Skeletal muscle tissue (tissue), 4 donors: ENCODE measurements around the gene KIF20A. TPM values are rescaled to one million over a fixed set of nuclear protein-coding genes. Genes with fewer than 3 reads are reported as not detected.
"Not testable (repeated sequence)": the region's sequence is repeated elsewhere in the genome, so short reads cannot be mapped to it uniquely, and the experiment has no call there.

Source experiments
- H3K27ac ChIP-seq: one replicate; pipeline ENCODE4 v1.7.0; 2013; ENCODE audit warnings: mild to moderate bottlenecking, low read depth, low read length, inconsistent platforms
- H3K27me3 ChIP-seq, 3 donors: one replicate each; pipeline ENCODE4 v1.7.0; 2013; ENCODE audit warnings: low read length in 3 of 3; ENCODE audit not compliant: control insufficient read depth in 3 of 3, insufficient read depth in 3 of 3
- H3K36me3 ChIP-seq, 3 donors: one replicate each; pipeline ENCODE4 v1.7.0; 2013; ENCODE audit warnings: low read length in 3 of 3; ENCODE audit not compliant: control insufficient read depth in 3 of 3, insufficient read depth in 3 of 3
- H3K4me1 ChIP-seq, 3 donors: one replicate each; pipeline ENCODE4 v1.7.0; 2013; ENCODE audit warnings: low read length in 3 of 3, mild to moderate bottlenecking in 3 of 3; ENCODE audit not compliant: control insufficient read depth in 3 of 3, insufficient read depth in 3 of 3
- H3K4me3 ChIP-seq, 3 donors: one replicate each; pipeline ENCODE4 v1.7.0; 2013; ENCODE audit warnings: low read length in 3 of 3
- H3K9ac ChIP-seq, 3 donors: one replicate each; pipeline ENCODE4 v1.7.0; 2013; ENCODE audit warnings: low read length in 3 of 3, mild to moderate bottlenecking in 3 of 3, moderate library complexity in 2 of 3, low read depth in 1 of 3
- H3K9me3 ChIP-seq, 3 donors: one replicate each; pipeline ENCODE4 v1.7.0; 2013; ENCODE audit warnings: low read length in 3 of 3; ENCODE audit not compliant: control insufficient read depth in 3 of 3
- total RNA-seq: library from RNA; depleted of rRNA; stranded (reverse); fragments of >200 nt; gene quantifications from one replicate; pipeline ENCODE4 v1.2.3, GENCODE V29; 2014
- donor health status: Osteomylitis.

Gene KIF20A
- 8.9 TPM for total RNA-seq

DNA sequence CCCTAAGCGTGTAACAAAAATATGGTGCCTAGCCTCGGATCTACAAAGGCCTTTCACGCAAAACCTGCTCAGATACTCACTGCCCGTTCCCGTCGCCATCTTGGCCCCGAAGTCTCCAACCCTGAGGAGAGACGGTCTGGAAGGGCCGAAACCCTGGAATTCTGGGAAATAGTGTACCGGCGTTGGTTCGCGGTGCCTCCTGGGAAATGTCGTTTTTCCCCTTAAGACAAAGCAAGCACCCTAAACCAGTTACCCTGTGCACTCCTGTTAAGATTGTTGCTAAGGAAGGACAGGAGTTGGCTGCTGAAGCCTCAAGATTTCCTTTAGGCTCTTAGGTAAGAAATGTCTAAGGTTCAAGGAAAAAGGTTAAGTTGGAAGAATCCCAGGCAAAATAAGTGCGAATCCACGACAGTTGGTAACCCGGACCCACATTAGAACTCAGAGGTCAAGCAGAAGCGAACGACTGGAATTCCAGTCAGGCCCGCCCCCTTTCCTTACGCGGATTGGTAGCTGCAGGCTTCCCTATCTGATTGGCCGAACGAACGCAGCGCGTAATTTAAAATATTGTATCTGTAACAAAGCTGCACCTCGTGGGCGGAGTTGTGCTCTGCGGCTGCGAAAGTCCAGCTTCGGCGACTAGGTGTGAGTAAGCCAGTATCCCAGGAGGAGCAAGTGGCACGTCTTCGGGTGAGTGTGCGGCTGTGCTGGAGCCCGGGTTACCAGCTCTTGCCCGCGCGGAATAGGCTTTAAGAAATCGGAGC lies at the start of gene KIF20A, which contains the start of gene BRD8:
KIF20A (plus strand) TSS at position 597 of the 761 bp plus-strand sequence. CDS start 569 bp downstream, outside the sequence.
BRD8 (minus strand) TSS at position 115 of the 761 bp plus-strand sequence; CDS start at position 99, 16 bp downstream.
- Histone ChIP-seq H3K9me3 (no peaks in the 10 kb centered on the region), H3K4me3 (peak within 1 kb of the TSS; percentile 90 to 100 (median 91)), H3K4me1 (peaks cover 13 to 19% (median 14%) of the 10 kb centered on the region in 3 donors), H3K36me3 (peaks cover 10 to 25% (median 15%) of the 10 kb centered on the region in 3 donors), H3K27me3 (no peaks in the 10 kb centered on the region), H3K27ac (peak within 1 kb of the TSS; percentile 87), H3K9ac (peak within 1 kb of the TSS; percentile 86 to 96 (median 93))

DNA sequence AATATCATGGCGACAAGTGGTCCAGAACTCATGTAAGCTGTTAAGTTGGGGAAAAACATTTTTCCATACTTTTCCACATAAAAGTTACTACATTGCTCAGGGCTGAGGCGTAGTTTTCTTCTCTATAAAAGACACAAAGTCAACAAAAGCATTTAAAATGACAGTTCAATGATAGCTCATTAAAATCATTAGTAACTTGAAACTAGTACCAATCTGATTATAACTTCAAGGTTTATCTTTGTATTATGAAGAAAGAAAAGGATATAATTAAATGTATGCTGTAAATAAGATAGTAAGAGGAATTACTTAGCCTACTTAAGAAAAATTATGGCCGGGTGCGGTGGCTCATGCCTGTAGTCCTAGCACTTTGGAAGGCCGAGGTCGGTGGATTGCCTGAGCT lies 49.6 kb upstream of the KIF20A start:
- no peak overlapping the region for H3K9ac ChIP-seq
- H3K4me1 ChIP-seq: no peaks in the 10 kb centered on the region
- H3K4me3 ChIP-seq: no peak overlapping the region
- no peak overlapping the region for H3K27ac ChIP-seq
- H3K9me3 ChIP-seq: no peaks in the 10 kb centered on the region
- no peaks in the 10 kb centered on the region for H3K36me3 ChIP-seq
- no peaks in the 10 kb centered on the region for H3K27me3 ChIP-seq

DNA sequence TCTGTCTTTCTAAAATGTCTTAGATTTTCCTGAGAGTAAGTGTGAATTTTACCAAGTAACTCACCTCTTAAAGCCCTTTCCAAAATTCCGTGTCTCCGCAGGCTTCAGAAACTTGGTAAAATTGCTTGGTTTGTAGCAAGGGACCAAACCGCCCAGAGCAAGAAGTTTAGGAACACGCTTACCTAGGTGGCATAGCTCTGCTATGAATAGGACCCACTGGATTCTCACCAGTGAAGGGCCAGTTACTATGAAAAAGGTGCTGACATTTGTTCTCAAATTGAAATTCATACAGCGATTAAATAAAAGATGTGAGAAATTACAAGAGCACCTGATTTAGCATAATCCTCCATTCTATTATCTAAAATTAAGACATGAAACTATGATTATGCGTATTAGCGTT lies 46.4 kb upstream of the KIF20A start:
- Histone ChIP-seq H3K9ac (no peak overlapping the region), H3K36me3 (no peaks in the 10 kb centered on the region), H3K4me3 (no peak overlapping the region), H3K9me3 (no peaks in the 10 kb centered on the region), H3K27me3 (no peaks in the 10 kb centered on the region), H3K4me1 (no peaks in the 10 kb centered on the region), H3K27ac (no peak overlapping the region)

DNA sequence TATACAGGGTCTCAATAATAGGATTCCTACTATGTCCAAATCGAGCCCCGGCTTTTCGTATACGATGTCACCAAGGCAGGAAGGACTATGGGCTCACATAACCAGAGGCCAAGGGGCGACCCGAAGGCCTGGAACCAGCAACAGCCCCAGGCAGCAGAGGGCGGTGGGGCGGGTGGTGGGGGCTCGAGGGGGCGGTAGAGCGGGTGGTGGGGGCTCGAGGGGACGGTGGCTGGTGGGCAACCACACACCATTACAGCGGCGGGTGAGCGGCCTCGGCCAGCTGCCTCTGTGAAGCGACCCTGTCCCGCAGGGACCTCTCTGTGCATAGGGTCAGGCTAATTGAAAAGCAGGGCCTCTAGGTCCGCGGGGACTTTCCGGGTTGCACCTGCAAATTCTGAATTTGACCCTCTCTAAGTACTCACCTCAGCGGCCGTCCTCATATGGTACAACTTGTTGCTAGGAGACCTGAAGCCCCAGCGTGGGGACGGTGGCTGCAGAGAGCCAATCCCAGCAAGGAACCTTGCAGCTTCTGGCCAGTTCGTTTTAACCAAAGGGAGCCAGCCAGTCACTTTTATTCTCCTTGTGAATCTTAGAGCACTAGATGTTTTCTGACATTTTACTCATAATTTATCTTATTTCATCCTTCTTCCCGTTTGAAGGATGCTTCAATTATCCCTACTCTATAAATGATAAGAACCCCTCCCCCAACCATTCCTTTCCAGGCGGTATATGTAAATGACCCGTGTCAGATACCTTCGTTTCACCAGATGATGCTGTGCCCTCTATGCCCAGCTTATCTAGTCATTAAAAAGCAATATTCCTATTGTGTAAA lies 39.7 kb upstream of the KIF20A start, which contains the start of gene NME5:
NME5 (minus strand) TSS at position 480 of the 832 bp plus-strand sequence. CDS start 648 bp downstream, outside the sequence.
- no peaks in the 10 kb centered on the region for H3K36me3 ChIP-seq
- H3K27me3 ChIP-seq: no peaks in the 10 kb centered on the region
- H3K4me3 ChIP-seq: peak within 1 kb of the TSS; percentile 68 to 85 (median 80)
- no peak within 1 kb of the TSS for H3K27ac ChIP-seq
- no peaks in the 10 kb centered on the region for H3K9me3 ChIP-seq
- H3K9ac ChIP-seq: peak within 1 kb of the TSS in 2 of 3 donors; percentile 50 to 61
- no peaks in the 10 kb centered on the region for H3K4me1 ChIP-seq

DNA sequence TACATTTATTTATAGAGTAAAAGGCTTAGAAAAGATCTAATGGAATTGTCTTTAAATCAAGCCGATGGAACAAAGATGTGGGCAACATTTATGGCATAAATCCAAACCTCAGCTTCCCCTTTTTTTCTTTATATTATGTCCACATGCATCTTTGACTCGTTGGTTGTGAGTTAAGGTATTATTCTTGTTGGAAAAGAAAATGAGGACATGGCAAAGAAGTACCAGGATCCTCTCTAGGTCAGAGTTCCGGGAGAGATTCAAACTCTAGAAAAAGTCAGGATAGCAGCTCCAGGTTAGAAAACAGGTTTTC lies 39.2 kb upstream of the KIF20A start:
- Histone ChIP-seq H3K27ac (no peak overlapping the region), H3K36me3 (no peaks in the 10 kb centered on the region), H3K9me3 (no peaks in the 10 kb centered on the region), H3K27me3 (no peaks in the 10 kb centered on the region), H3K9ac (peak overlapping the region in 1 of 3 donors; percentile 50), H3K4me1 (no peaks in the 10 kb centered on the region), H3K4me3 (peak overlapping the region in 2 of 3 donors; percentile 80 to 85)

DNA sequence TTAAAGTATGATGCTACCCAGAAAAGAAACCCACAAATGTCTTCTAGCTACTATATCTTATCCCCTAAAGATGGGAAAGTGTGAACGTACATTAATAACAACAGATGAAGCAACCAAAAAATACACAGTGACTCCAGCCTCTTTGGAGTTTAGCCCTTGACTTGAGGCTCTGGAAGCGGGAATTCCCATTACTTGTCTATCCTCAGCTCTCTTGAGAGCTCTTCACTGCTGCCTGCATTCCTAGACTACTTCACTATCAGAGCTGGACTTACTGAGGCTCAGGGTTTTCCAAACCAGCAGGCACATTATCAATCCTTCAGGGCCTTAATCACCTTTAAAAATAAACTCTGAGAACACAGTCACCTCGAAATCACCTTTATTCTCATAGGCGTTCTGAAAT lies 38.6 kb upstream of the KIF20A start:
- Histone ChIP-seq H3K9me3 (no peaks in the 10 kb centered on the region), H3K27me3 (no peaks in the 10 kb centered on the region), H3K4me3 (no peak overlapping the region), H3K9ac (no peak overlapping the region), H3K27ac (no peak overlapping the region), H3K36me3 (no peaks in the 10 kb centered on the region), H3K4me1 (no peaks in the 10 kb centered on the region)

DNA sequence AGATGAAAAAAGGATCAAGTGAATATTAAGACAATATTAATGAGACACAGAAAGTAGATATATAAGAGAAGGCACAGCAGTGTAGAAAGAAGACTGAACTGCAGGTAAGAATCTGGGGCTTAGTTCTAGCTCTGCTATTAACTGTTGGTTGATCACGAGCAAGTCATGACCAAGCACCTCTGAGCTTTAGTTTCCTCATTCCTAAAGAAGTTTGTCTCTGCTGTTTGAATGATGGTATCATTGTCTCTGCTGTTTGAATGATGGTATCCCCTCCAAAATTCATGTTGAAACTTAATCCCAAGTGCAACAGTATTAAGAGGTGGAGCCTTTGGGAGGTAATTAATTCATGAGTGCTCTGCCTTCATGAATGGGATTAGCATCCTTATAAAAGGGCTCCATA lies 37.2 kb upstream of the KIF20A start:
- Histone ChIP-seq H3K4me1 (no peaks in the 10 kb centered on the region), H3K27me3 (no peaks in the 10 kb centered on the region), H3K4me3 (no peak overlapping the region), H3K9ac (no peak overlapping the region), H3K9me3 (no peaks in the 10 kb centered on the region), H3K27ac (no peak overlapping the region), H3K36me3 (no peaks in the 10 kb centered on the region)

DNA sequence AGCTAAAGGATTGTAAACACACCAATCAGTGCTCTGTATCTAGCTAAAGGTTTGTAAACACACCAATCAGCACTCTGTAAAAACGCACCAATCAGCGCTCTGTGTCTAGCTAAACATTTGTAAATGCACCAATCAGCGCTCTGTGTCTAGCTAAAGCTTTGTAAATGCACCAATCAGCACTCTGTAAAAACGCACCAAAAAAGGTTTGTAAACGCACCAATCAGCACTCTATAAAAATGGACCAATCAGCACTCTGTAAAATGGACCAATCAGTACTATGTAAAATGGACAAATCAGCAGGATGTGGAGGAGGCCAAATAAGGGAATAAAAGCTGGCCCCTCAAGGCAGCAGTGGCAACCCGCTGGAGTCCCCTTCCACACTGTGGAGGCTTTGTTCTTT lies 35.3 kb upstream of the KIF20A start:
- not testable (repeated sequence) for H3K4me1 ChIP-seq, H3K36me3 ChIP-seq, H3K9ac ChIP-seq, H3K27me3 ChIP-seq, H3K4me3 ChIP-seq, H3K27ac ChIP-seq, H3K9me3 ChIP-seq

DNA sequence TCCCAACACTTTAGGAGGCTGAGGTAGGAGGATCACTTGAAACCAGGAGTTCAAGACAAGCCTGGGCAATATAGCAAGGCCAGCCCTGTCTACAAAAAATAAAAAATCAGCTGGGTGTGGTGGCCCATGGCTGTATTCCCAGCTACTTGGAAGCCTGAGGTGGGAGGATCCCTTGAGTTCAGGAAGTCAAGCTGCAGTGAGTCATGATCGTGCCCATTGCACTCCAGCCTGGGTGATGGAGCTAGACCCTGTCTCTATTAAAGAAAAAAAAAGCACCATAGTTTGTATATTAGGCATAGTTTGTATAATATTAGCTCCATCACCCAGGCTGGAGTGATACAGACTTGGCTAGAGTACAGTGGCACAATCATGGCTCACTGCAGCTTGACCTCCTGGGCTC lies 30.1 kb upstream of the KIF20A start:
- Histone ChIP-seq H3K27me3 (no peaks in the 10 kb centered on the region), H3K9me3 (no peaks in the 10 kb centered on the region), H3K4me1 (no peaks in the 10 kb centered on the region), H3K9ac (no peak overlapping the region), H3K36me3 (no peaks in the 10 kb centered on the region), H3K27ac (no peak overlapping the region), H3K4me3 (no peak overlapping the region)

DNA sequence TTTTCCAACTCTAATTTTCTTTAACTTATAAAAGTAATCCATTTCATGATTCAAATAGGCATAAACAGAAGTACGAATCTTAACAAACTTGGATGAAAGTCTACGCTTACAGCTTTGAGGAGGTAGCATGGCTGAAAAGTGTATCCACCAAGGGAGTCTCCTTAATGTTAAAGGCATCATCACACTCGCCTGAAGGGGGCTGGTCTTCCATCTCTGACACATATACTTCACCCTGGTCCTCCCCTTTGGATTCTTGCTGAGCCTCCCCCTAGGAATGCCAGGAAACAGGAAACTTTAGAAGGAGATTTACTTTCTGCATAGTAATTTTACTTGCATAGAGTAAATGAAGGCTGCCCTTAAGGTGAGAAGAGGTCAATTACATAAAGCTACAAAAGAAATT lies 29.4 kb upstream of the KIF20A start:
- no peak overlapping the region for H3K4me3 ChIP-seq
- H3K9me3 ChIP-seq: no peaks in the 10 kb centered on the region
- H3K4me1 ChIP-seq: no peaks in the 10 kb centered on the region
- H3K27me3 ChIP-seq: no peaks in the 10 kb centered on the region
- H3K36me3 ChIP-seq: no peaks in the 10 kb centered on the region
- H3K9ac ChIP-seq: no peak overlapping the region
- H3K27ac ChIP-seq: no peak overlapping the region
